HG03354 (cell line): ENCODE data around the gene FAM170B.

Source experiments
- ATAC-seq: cut with Tn5 transposase; IDR thresholded peaks from one replicate; pipeline ENCODE4 v1.9.1; 2021; ENCODE audit warnings: mild to moderate bottlenecking; ENCODE audit not compliant: unreplicated experiment, poor library complexity, severe bottlenecking

Gene FAM170B

GRCh38 chr10:49082766-49083165 lies 51.1 kb downstream of the FAM170B start:
- ATAC-seq = no peak

DNA sequence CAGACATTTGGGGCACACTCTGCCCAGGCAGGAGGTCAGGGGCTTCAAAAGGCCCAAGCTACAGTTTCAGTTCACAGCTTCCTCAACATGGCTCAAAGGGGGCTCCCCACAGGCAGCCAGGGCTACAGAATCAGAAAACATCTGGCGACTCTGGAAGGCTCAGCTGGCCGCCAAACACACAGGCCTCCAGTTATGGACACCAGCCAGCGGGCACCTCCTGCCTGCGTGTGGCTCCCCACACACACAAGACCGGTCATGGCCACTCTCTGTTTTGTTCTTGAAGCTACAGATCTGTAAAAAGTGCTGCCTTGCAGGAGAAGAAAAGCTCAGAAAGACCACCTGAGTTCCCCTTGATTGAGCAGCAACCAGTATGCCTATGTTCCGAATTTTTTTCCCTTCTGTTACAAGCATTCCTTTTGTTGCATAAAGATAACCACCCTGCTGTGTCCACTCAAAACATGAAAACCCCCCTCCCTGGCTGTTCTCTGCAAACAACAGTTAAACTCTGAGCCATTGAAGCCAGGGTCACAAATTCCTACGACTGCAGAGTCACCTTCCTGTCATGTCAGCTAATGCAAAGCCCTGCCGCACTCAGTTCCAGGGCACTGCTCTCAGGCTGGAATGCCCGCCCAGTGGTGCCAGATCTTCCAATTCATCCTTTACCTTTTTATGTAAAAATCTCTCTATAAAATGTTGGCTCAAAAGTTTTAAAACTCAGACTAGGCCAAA lies 52.1 kb downstream of the FAM170B start:
- no peak for ATAC-seq
